Left forelimb (tissue), 1 donor: Measurements from ENCODE around the gene KRT86.
A peak's percentile ranks its signal among the peaks of the same experiment; 100 is the strongest.
"Not testable (repeated sequence)": the region's sequence is repeated elsewhere in the genome, so short reads cannot be mapped to it uniquely, and the experiment has no call there.

Experiments used
- DNase-seq: peaks from one replicate; pipeline ENCODE4 v3.0.0-alpha.2; 2018; ENCODE audit warnings: low spot score

Gene KRT86

GRCh38 chr12:52267699-52268098 lies 6.7 kb upstream of the KRT86 start:
- DNase-seq: no peak

- no peak for DNase-seq
Measured at GRCh38 chr12:52268212-52268611, 6.2 kb upstream of the KRT86 start.

GRCh38 chr12:52270541-52271070 lies 3.8 kb upstream of the KRT86 start:
- DNase-seq: peak; percentile 30

GRCh38 chr12:52271158-52271557 lies 3.3 kb upstream of the KRT86 start:
- no peak for DNase-seq

GRCh38 chr12:52275686-52276085 lies 1.2 kb downstream of the KRT86 start:
- peak; percentile 44 for DNase-seq

- DNase-seq: peak; percentile 54
Measured at GRCh38 chr12:52277486-52278245, 3.2 kb downstream of the KRT86 start.

GRCh38 chr12:52278575-52279421 lies 4.4 kb downstream of the KRT86 start:
- peak; percentile 87 for DNase-seq

- peak; percentile 44 for DNase-seq
Measured at GRCh38 chr12:52279422-52280318, 5.2 kb downstream of the KRT86 start.

- DNase-seq: peak; percentile 52
Measured at GRCh38 chr12:52280319-52280795, 5.9 kb downstream of the KRT86 start.

GRCh38 chr12:52280796-52281560 lies 6.5 kb downstream of the KRT86 start:
- peak; percentile 47 for DNase-seq

GRCh38 chr12:52284562-52285171 lies 10.2 kb downstream of the KRT86 start:
- DNase-seq: no peak

GRCh38 chr12:52285172-52285745 lies 10.8 kb downstream of the KRT86 start:
- DNase-seq: no peak

- DNase-seq: peak; percentile 33
Measured at GRCh38 chr12:52285851-52286530, 11.5 kb downstream of the KRT86 start.

GRCh38 chr12:52286857-52287785 lies 12.7 kb downstream of the KRT86 start:
- peak; percentile 28 for DNase-seq

- peak; percentile 58 for DNase-seq
Measured at GRCh38 chr12:52287816-52288805, 13.7 kb downstream of the KRT86 start.

- not testable (repeated sequence) for DNase-seq
Measured at GRCh38 chr12:52290483-52291134, 16.2 kb downstream of the KRT86 start.
